ENCODE results near the gene IL33.
"Not testable (repeated sequence)": the region's sequence is repeated elsewhere in the genome, so short reads cannot be mapped to it uniquely, and the experiment has no call there.

Gene IL33

GRCh38 chr9:6215562-6215961 lies at the start of gene IL33:
Gene IL33, plus strand, starts transcription at chr9:6215807. Its CDS starts 25,888 bp downstream, at chr9:6241695.
- TF ChIP-seq GATA1 (IDR thresholded peaks at IDR 0.05; ENCODE audit: low read depth, low read length), result no peak
- no peak for TF ChIP-seq POLR2A (IDR thresholded peaks at IDR 0.05; ENCODE audit: low read length)

GRCh38 chr9:6171667-6172066 lies 43.9 kb upstream of the IL33 start:
- DNase-seq, result no peak
- no peak for TF ChIP-seq POLR2A (IDR thresholded peaks at IDR 0.05; ENCODE audit: low read length)
- TF ChIP-seq GATA1 (IDR thresholded peaks at IDR 0.05; ENCODE audit: low read depth, low read length), result no peak

More at GRCh38 chr9:6215562-6215961, at the start of gene IL33:
- DNase-seq, result no peak

GRCh38 chr9:6173914-6174313 lies 41.7 kb upstream of the IL33 start:
- DNase-seq, result no peak
- TF ChIP-seq POLR2A (IDR thresholded peaks at IDR 0.05; ENCODE audit: low read length), result no peak
- no peak for TF ChIP-seq GATA1 (IDR thresholded peaks at IDR 0.05; ENCODE audit: low read depth, low read length)

GRCh38 chr9:6182549-6183226 lies 32.9 kb upstream of the IL33 start:
- not testable (repeated sequence) for DNase-seq

- no peak for TF ChIP-seq GATA1 (IDR thresholded peaks at IDR 0.05; ENCODE audit: low read depth, low read length)
- no peak for DNase-seq
Measured at GRCh38 chr9:6183227-6183551, 32.4 kb upstream of the IL33 start.

GRCh38 chr9:6183627-6184026 lies 32.0 kb upstream of the IL33 start:
- DNase-seq, result no peak
- TF ChIP-seq POLR2A (IDR thresholded peaks at IDR 0.05; ENCODE audit: low read length) (no peak), GATA1 (IDR thresholded peaks at IDR 0.05; ENCODE audit: low read depth, low read length) (no peak)

GRCh38 chr9:6184749-6185645 lies 30.6 kb upstream of the IL33 start:
- DNase-seq, result no peak
- no peak for TF ChIP-seq POLR2A (IDR thresholded peaks at IDR 0.05; ENCODE audit: low read length)
- TF ChIP-seq GATA1 (IDR thresholded peaks at IDR 0.05; ENCODE audit: low read depth, low read length), result no peak

- no peak for DNase-seq
- TF ChIP-seq GATA1 (IDR thresholded peaks at IDR 0.05; ENCODE audit: low read depth, low read length), result no peak
- no peak for TF ChIP-seq POLR2A (IDR thresholded peaks at IDR 0.05; ENCODE audit: low read length)
Measured at GRCh38 chr9:6186691-6187090, 28.9 kb upstream of the IL33 start.

- no peak for DNase-seq
- TF ChIP-seq POLR2A (IDR thresholded peaks at IDR 0.05; ENCODE audit: low read length) (no peak), GATA1 (IDR thresholded peaks at IDR 0.05; ENCODE audit: low read depth, low read length) (no peak)
Measured at GRCh38 chr9:6187272-6187671, 28.3 kb upstream of the IL33 start.

- DNase-seq, result no peak
- no peak for TF ChIP-seq GATA1 (IDR thresholded peaks at IDR 0.05; ENCODE audit: low read depth, low read length)
- TF ChIP-seq POLR2A (IDR thresholded peaks at IDR 0.05; ENCODE audit: low read length), result no peak
Measured at GRCh38 chr9:6188466-6188865, 27.1 kb upstream of the IL33 start.

GRCh38 chr9:6188906-6189305 lies 26.7 kb upstream of the IL33 start:
- DNase-seq, result no peak
- TF ChIP-seq POLR2A (IDR thresholded peaks at IDR 0.05; ENCODE audit: low read length), result no peak
- no peak for TF ChIP-seq GATA1 (IDR thresholded peaks at IDR 0.05; ENCODE audit: low read depth, low read length)

GRCh38 chr9:6194934-6195333 lies 20.7 kb upstream of the IL33 start:
- DNase-seq, result peak in 1 of 2 experiments; percentile 4
- no peak for TF ChIP-seq GATA1 (IDR thresholded peaks at IDR 0.05; ENCODE audit: low read depth, low read length)
- no peak for TF ChIP-seq POLR2A (IDR thresholded peaks at IDR 0.05; ENCODE audit: low read length)

GRCh38 chr9:6195714-6196360 lies 19.8 kb upstream of the IL33 start:
- no peak for DNase-seq
- no peak for TF ChIP-seq GATA1 (IDR thresholded peaks at IDR 0.05; ENCODE audit: low read depth, low read length)
- no peak for TF ChIP-seq POLR2A (IDR thresholded peaks at IDR 0.05; ENCODE audit: low read length)

GRCh38 chr9:6197330-6197729 lies 18.3 kb upstream of the IL33 start:
- DNase-seq, result peak in 1 of 2 experiments; percentile 10
- TF ChIP-seq POLR2A (IDR thresholded peaks at IDR 0.05; ENCODE audit: low read length) (no peak), GATA1 (IDR thresholded peaks at IDR 0.05; ENCODE audit: low read depth, low read length) (no peak)

Data from erythroblast (primary cell).